GM06990 (cell line): ENCODE results near the gene ATG4A.
A peak's percentile ranks its signal among the peaks of the same experiment; 100 is the strongest.

Experiments
- DNase-seq: peaks from one replicate; pipeline ENCODE4 v3.0.0-alpha.2; 2011; ENCODE audit not compliant: insufficient read length; ENCODE audit errors: extremely low read depth
- H3K27me3 ChIP-seq: replicated peaks from 2 replicates; pipeline ENCODE4 v1.6.0; 2011; ENCODE audit warnings: low read length; ENCODE audit not compliant: control insufficient read depth, insufficient read depth
- H3K36me3 ChIP-seq: 2 replicates; pipeline ENCODE4 v1.5.1; 2011; ENCODE audit warnings: low read length; ENCODE audit not compliant: control insufficient read depth, insufficient read depth
- H3K4me3 ChIP-seq: replicated peaks from 2 replicates; pipeline ENCODE4 v1.5.1; 2011; ENCODE audit warnings: low read depth, mild to moderate bottlenecking, control low read depth, low read length
- TF ChIP-seq, protein P1 (sequence below): IDR thresholded peaks from 2 replicates; pipeline ENCODE4 v1.5.1; 2011; ENCODE audit warnings: low read length, control low read depth, mild to moderate bottlenecking, inconsistent platforms; ENCODE audit not compliant: insufficient read depth, poor library complexity, severe bottlenecking

ATG4A gene

DNA sequence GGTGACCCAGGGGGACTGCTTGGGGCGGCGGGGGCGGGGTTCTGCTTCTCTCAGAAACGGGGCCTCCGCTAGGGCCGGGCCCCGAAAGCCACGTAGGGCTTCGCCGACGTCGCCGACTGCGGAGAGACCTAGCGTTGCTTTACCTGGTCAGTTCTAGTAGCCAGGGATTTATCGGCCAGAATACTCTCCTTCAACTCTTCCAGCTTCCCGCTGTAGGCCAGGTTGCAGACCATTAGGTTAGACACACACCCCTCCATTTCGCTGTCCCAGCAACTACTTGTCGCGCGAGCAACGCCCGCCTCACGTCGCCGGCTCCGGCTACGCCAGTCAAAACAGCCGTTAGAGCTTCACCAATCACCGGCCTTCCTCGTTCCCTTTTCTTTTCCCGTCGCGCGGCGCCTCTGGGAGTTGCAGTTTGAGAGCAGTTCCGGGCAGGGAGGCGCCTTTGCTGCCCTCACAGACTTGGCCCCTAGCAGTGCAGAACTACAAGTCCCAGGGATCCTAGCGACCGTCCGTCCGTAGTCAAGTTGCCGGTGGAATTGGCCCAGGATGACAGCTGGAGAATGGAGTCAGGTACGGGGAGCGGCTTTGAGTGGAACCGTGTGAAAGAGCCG, at the start of gene ATG4A, which contains the start of gene PSMD10:
ATG4A (plus strand) TSS at position 515 of the 614 bp plus-strand sequence; CDS start at position 564, 49 bp downstream.
PSMD10 (minus strand) TSS at position 279 of the 614 bp plus-strand sequence; CDS start at position 257, 22 bp downstream.
- DNase-seq: peak; percentile 91
- TF ChIP-seq, protein P1, sequence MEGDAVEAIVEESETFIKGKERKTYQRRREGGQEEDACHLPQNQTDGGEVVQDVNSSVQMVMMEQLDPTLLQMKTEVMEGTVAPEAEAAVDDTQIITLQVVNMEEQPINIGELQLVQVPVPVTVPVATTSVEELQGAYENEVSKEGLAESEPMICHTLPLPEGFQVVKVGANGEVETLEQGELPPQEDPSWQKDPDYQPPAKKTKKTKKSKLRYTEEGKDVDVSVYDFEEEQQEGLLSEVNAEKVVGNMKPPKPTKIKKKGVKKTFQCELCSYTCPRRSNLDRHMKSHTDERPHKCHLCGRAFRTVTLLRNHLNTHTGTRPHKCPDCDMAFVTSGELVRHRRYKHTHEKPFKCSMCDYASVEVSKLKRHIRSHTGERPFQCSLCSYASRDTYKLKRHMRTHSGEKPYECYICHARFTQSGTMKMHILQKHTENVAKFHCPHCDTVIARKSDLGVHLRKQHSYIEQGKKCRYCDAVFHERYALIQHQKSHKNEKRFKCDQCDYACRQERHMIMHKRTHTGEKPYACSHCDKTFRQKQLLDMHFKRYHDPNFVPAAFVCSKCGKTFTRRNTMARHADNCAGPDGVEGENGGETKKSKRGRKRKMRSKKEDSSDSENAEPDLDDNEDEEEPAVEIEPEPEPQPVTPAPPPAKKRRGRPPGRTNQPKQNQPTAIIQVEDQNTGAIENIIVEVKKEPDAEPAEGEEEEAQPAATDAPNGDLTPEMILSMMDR: no peak
- H3K4me3 ChIP-seq: peak within 1 kb of the TSS; percentile 77
- no peaks in the 10 kb centered on the region for H3K27me3 ChIP-seq
- H3K36me3 ChIP-seq: no peaks in the 10 kb centered on the region; the same call in 1 of the 2 replicates

DNA sequence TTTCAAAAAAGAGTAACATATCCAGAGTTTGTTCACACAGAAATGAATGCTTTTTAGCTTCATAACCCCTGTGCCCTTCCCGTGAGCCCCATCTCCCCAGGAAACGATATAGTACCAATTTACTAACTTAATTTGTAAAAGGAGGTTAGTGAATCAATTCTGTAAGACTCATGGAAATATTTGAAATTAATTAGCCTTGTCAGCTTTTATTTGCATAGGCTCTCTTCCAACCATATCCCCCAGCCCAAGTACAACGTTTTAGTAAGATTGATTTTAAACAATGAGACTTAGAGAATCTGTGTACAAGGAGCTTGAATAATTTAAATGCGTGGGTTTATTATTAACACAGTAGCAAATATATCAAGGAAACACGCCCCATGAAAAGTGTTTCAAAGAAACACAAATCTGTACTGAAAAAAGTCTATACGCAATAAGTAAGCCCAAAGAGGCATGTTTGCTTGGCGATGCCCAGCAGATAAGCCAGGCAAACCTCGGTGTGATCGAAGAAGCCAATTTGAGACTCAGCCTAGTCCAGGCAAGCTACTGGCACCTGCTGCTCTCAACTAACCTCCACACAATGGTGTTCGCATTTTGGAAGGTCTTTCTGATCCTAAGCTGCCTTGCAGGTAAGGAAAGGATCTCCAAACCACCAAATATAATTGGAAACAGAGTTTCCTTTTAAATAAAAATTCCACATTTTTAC, 46.9 kb upstream of the ATG4A start, which contains the start of gene VSIG1:
VSIG1 (plus strand) TSS at position 512 of the 703 bp plus-strand sequence; CDS start at position 578, 66 bp downstream.
- H3K4me3 ChIP-seq: no peak within 1 kb of the TSS
- no peaks in the 10 kb centered on the region for H3K36me3 ChIP-seq
- DNase-seq: no peak
- H3K27me3 ChIP-seq: no peaks in the 10 kb centered on the region
- TF ChIP-seq, protein P1: no peak

GRCh38 chrX:108049649-108050048, 41.9 kb upstream of the ATG4A start:
- Histone ChIP-seq H3K27me3 (no peaks in the 10 kb centered on the region), H3K36me3 (no peaks in the 10 kb centered on the region), H3K4me3 (no peak overlapping the region)
- TF ChIP-seq, protein P1: no peak
- no peak for DNase-seq

DNA sequence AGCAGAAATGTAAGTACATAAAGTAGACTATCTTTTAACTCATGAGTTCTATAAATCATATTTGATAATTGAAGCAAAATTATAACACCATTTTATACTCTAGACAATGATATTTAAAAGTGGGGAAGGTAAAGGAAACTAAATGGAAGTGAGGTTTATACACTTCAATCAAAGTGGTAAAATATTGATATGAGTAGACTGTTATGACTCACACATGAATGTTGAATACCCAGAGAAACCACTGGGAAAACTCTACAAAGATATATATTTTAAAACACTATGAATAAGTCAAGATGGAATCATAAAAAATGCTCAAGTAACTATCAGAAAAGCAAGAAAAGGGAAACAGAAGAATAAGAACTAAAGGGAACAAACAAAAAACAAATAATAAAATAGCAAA, 38.4 kb upstream of the ATG4A start:
- Histone ChIP-seq H3K36me3 (no peaks in the 10 kb centered on the region), H3K4me3 (no peak overlapping the region), H3K27me3 (no peaks in the 10 kb centered on the region)
- no peak for DNase-seq
- TF ChIP-seq, protein P1: no peak

DNA sequence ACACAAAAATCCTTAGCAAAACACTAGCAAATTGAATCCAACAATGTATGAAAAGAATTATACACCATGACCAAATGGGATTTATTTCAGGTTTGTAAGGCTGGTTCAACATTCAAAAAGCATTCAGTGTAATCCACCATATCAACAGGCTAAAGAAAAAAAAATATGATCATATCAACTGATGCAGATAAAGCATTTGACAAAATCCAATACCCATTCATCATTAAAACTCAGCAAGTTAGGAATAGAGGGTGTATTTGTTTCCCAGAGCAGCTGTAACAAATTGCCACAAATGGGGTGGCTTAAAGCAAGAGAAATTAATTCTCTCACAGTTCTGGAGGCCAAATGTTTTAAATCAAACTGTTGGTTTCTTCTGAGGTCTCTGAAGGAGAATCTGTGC, 36.0 kb upstream of the ATG4A start:
- Histone ChIP-seq H3K36me3 (no peaks in the 10 kb centered on the region), H3K4me3 (no peak overlapping the region), H3K27me3 (no peaks in the 10 kb centered on the region)
- DNase-seq: no peak
- TF ChIP-seq, protein P1: no peak
